OCI-LY3 (cell line): ENCODE measurements around the gene IFNL1.
"Not testable (repeated sequence)": the region's sequence is repeated elsewhere in the genome, so short reads cannot be mapped to it uniquely, and the experiment has no call there.

Source experiments
- H2AFZ ChIP-seq: fragments of 200-600, 300-600 bp; shearing (Covaris generic); 2 replicates; pipeline ENCODE4 v1.6.0; 2014; ENCODE audit warnings: antibody characterized with exemption, low read depth, low read length
- H3K27ac ChIP-seq: fragments of 200-600, 300-600 bp; sonication (generic); 2 replicates; pipeline ENCODE4 v1.5.1; 2014; ENCODE audit warnings: mild to moderate bottlenecking, low read length, moderate library complexity, mixed read lengths
- H3K27me3 ChIP-seq: fragments of 200-600, 300-600 bp; sonication (generic); 2 replicates; pipeline ENCODE4 v1.6.1; 2014; ENCODE audit warnings: low read depth, low read length, mixed read lengths
- H3K36me3 ChIP-seq: fragments of 200-600, 300-600 bp; sonication (generic); replicated peaks from 2 replicates; pipeline ENCODE3; 2014; ENCODE audit warnings: low read depth, low read length, mixed read lengths
- H3K4me1 ChIP-seq: fragments of 300-600, 200-600 bp; sonication (generic); 2 replicates; pipeline ENCODE4 v1.6.1; 2014; ENCODE audit warnings: low read length, mixed read lengths
- H3K4me2 ChIP-seq: fragments of 200-600, 300-600 bp; sonication (generic); 2 replicates; pipeline ENCODE4 v1.6.1; 2014; ENCODE audit warnings: low read length, mixed read lengths
- H3K4me3 ChIP-seq: fragments of 300-600, 200-600 bp; sonication (generic); 2 replicates; pipeline ENCODE4 v1.5.1; 2014; ENCODE audit warnings: antibody characterized with exemption, mild to moderate bottlenecking, low read length, moderate library complexity
- H3K79me2 ChIP-seq: fragments of 300-600, 200-600 bp; shearing (Covaris generic); 2 replicates; pipeline ENCODE4 v1.6.1; 2014; ENCODE audit warnings: mild to moderate bottlenecking, low read length, mixed read lengths
- H3K9ac ChIP-seq: fragments of 300-600, 200-600 bp; shearing (Covaris generic); 2 replicates; pipeline ENCODE4 v1.6.0; 2014; ENCODE audit warnings: mild to moderate bottlenecking, low read length, moderate library complexity
- H3K9me3 ChIP-seq: fragments of 200-600, 300-600 bp; shearing (Covaris generic); 2 replicates; pipeline ENCODE4 v1.6.1; 2014; ENCODE audit warnings: low read length, mixed read lengths; ENCODE audit not compliant: insufficient read depth
- H4K20me1 ChIP-seq: fragments of 200-600, 300-600 bp; sonication (generic); 2 replicates; pipeline ENCODE4 v1.6.1; 2016; ENCODE audit warnings: low read length, mixed read lengths; ENCODE audit not compliant: insufficient read depth
- EZH2phosphoT487 ChIP-seq: fragments of 200-600 bp; shearing (Covaris generic); IDR thresholded peaks from 2 replicates; pipeline ENCODE4 v1.6.1; 2018; ENCODE audit warnings: antibody characterized with exemption, mixed run types, low read depth
- TF ChIP-seq, protein P1 (sequence below): fragments of 200-600, 300-600 bp; sonication (generic); IDR thresholded peaks from 2 replicates; pipeline ENCODE4 v1.5.1; 2014; ENCODE audit warnings: antibody characterized with exemption, low read length, low read depth

Gene IFNL1

DNA sequence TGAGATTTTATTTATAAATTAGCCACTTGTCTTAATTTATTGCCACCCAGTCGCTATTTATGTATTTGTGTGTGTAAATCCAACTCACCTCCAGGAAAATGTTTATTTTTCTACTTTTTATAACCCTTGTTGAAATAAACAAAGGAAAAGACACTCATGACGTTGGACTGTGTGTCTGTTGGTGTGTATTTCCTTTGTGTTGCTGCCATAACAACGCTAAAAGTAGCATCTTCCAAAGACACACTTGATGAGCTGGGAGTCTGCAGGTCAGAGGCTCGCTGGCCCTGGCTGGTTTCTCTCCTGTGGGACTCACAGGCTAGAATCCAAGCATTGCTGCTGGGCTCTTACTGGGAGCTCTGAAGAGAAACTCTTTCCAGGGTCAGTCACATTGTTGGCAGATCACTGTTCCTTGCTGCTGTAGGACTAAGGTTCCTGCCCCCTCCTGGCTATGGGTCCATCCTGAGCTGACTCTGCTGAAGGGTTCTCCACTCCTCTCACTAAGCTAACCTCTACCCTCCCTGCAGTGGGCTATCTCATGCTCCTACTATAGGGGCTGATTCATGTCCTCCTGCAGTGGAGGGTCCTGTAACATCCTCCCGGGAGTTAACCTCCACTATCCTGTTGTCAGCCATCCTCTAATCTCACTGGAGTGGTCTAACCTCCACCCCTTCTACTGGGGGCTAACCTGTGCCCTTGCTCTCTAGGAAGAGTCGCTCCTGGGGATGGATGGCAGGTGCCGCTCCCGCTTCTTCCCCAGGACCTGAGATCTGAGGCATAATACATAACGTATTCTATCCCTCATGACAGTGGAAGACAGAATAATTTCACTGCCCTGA, 26.0 kb upstream of the IFNL1 start:
- Histone ChIP-seq H3K9me3 (no peaks in the 10 kb centered on the region), H3K27me3 (no peaks in the 10 kb centered on the region), H3K36me3 (no peaks in the 10 kb centered on the region), H3K4me3 (no peak overlapping the region), H2AFZ (no peak overlapping the region), H3K79me2 (no peaks in the 10 kb centered on the region), H3K27ac (no peak overlapping the region), H3K4me1 (no peaks in the 10 kb centered on the region), H3K9ac (no peak overlapping the region), H4K20me1 (no peaks in the 10 kb centered on the region), H3K4me2 (no peak overlapping the region)
- no peak for TF ChIP-seq EZH2phosphoT487
- TF ChIP-seq, protein P1, sequence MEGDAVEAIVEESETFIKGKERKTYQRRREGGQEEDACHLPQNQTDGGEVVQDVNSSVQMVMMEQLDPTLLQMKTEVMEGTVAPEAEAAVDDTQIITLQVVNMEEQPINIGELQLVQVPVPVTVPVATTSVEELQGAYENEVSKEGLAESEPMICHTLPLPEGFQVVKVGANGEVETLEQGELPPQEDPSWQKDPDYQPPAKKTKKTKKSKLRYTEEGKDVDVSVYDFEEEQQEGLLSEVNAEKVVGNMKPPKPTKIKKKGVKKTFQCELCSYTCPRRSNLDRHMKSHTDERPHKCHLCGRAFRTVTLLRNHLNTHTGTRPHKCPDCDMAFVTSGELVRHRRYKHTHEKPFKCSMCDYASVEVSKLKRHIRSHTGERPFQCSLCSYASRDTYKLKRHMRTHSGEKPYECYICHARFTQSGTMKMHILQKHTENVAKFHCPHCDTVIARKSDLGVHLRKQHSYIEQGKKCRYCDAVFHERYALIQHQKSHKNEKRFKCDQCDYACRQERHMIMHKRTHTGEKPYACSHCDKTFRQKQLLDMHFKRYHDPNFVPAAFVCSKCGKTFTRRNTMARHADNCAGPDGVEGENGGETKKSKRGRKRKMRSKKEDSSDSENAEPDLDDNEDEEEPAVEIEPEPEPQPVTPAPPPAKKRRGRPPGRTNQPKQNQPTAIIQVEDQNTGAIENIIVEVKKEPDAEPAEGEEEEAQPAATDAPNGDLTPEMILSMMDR = no peak

DNA sequence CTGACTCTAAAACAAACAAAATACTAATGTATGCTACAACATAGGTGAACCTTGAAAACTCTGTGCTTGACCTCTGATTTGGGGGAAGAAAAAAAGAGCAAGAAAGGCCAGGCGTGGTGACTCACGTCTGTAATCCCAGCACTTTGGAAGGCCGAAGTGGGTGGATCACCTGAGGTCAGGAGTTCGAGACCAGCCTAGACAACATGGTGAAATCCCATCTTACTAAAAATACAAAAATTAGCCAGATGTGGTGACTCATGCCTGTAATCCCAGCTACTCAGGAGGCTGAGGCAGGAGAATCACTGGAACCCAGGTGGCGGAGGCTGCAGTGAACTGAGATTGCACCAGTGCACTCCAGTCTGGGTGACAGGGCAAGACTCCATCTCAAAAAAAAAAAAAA, 22.3 kb upstream of the IFNL1 start:
- H3K4me1 ChIP-seq, H4K20me1 ChIP-seq, H2AFZ ChIP-seq, H3K27me3 ChIP-seq, H3K9me3 ChIP-seq, H3K4me3 ChIP-seq, H3K36me3 ChIP-seq, H3K9ac ChIP-seq, H3K27ac ChIP-seq, H3K79me2 ChIP-seq, H3K4me2 ChIP-seq: not testable (repeated sequence)

DNA sequence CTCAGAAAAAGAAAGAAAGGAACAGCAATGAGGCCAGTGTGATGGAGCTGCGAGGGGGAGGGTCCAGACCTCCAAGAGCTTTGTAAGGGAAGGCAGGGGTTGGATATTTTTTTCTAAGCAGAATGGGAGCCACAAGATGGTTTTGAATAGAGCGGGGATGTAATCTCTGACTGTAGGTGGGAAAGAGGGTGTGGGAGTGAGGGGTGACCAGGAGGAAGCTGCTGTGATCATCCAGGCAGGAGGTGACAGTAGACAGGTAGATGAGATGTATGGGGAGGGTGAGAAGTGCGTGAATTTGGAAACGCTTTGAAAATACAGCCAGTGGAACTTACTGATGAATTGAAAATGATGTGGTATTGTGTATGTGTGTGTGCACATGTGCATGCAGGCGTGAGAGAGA, 20.6 kb upstream of the IFNL1 start:
- H3K4me2 ChIP-seq = no peak overlapping the region
- H3K27ac ChIP-seq = no peak overlapping the region
- H3K36me3 ChIP-seq = no peaks in the 10 kb centered on the region
- no peaks in the 10 kb centered on the region for H3K79me2 ChIP-seq
- H3K4me1 ChIP-seq = no peaks in the 10 kb centered on the region
- no peaks in the 10 kb centered on the region for H3K9me3 ChIP-seq
- no peak overlapping the region for H3K9ac ChIP-seq
- H3K4me3 ChIP-seq = no peak overlapping the region
- no peaks in the 10 kb centered on the region for H3K27me3 ChIP-seq
- no peaks in the 10 kb centered on the region for H4K20me1 ChIP-seq
- TF ChIP-seq EZH2phosphoT487 = no peak
- H2AFZ ChIP-seq = no peak overlapping the region

GRCh38 chr19:39276740-39277139, 19.5 kb upstream of the IFNL1 start:
- H4K20me1 ChIP-seq = no peaks in the 10 kb centered on the region
- H3K4me3 ChIP-seq = no peak overlapping the region
- no peak overlapping the region for H2AFZ ChIP-seq
- H3K9ac ChIP-seq = no peak overlapping the region
- no peaks in the 10 kb centered on the region for H3K4me1 ChIP-seq
- no peak overlapping the region for H3K4me2 ChIP-seq
- no peaks in the 10 kb centered on the region for H3K36me3 ChIP-seq
- H3K79me2 ChIP-seq = no peaks in the 10 kb centered on the region
- H3K27ac ChIP-seq = no peak overlapping the region
- no peaks in the 10 kb centered on the region for H3K9me3 ChIP-seq
- TF ChIP-seq, protein P1 = no peak
- no peak for TF ChIP-seq EZH2phosphoT487
- no peaks in the 10 kb centered on the region for H3K27me3 ChIP-seq

DNA sequence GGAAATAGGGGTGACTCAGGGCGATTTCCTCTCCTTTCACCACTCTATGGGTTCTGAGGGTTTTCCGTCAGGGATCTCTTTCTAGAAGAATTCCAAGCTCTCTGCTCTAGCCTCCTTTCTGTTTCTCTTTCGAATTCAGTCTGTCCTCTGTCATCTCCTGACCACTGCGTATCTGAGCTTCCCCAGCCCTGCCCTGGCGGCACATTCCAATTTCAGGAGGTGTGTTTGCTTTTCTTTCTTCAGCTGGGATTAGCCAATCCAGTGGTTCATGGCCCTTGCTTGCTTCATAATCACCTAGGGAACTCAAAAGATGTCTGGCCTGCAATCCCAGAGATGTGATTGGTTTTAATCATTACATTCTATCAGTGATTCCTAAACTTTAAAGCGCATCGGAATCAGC, 18.6 kb upstream of the IFNL1 start:
- no peaks in the 10 kb centered on the region for H3K27me3 ChIP-seq
- H3K27ac ChIP-seq = no peak overlapping the region
- TF ChIP-seq, protein P1 = no peak
- TF ChIP-seq EZH2phosphoT487 = no peak
- H3K4me1 ChIP-seq = no peaks in the 10 kb centered on the region
- no peak overlapping the region for H3K9ac ChIP-seq
- H2AFZ ChIP-seq = no peak overlapping the region
- H4K20me1 ChIP-seq = no peaks in the 10 kb centered on the region
- H3K9me3 ChIP-seq = 0 out of 2 replicates have a peak, but pooled peaks cover 2% of the 10 kb centered on the region
- H3K36me3 ChIP-seq = no peaks in the 10 kb centered on the region
- H3K79me2 ChIP-seq = no peaks in the 10 kb centered on the region
- H3K4me3 ChIP-seq = no peak overlapping the region
- H3K4me2 ChIP-seq = no peak overlapping the region
